GM23338 (cell line): ENCODE measurements around the gene RNF40.

Experiments used
- CTCF ChIP-seq, 2 experiments: fragments of 200-600 bp in 1 of 2; sonication (generic) in 1 of 2; conservative IDR thresholded peaks; 2 replicates each; pipeline versions ENCODE4 v1.5.1 to v1.6.1; 2016 to 2017; ENCODE audit warnings: antibody characterized with exemption in 2 of 2, low read depth in 2 of 2, mild to moderate bottlenecking in 2 of 2, moderate library complexity in 1 of 2
- EZH2 ChIP-seq: fragments of 200-600 bp; sonication (generic); IDR thresholded peaks from one replicate; pipeline ENCODE4 v1.8.0; 2017; ENCODE audit warnings: antibody characterized with exemption, mild to moderate bottlenecking, low read depth; ENCODE audit not compliant: unreplicated experiment
- EZH2phosphoT487 ChIP-seq: fragments of 200-600 bp; sonication (generic); IDR thresholded peaks from one replicate; pipeline ENCODE4 v1.8.1; 2018; ENCODE audit warnings: antibody characterized with exemption; ENCODE audit not compliant: unreplicated experiment
- POLR2AphosphoS5 ChIP-seq: IDR thresholded peaks from 2 replicates; pipeline ENCODE4 v1.6.1; 2016; ENCODE audit warnings: antibody characterized with exemption, low read depth
- ZNF331 ChIP-seq: fragments of 250-450 bp; sonication (Bioruptor Pico); IDR thresholded peaks from 2 replicates; pipeline ENCODE4 v1.5.0; 2020; ENCODE audit warnings: low read depth, mild to moderate bottlenecking, moderate library complexity

GRCh38 chr16:30747331-30747730 lies 14.8 kb upstream of the RNF40 start:
- no peak for TF ChIP-seq CTCF (conservative IDR thresholded peaks at IDR 0.05; ENCODE audit: low read depth in 2 of 2)
- TF ChIP-seq EZH2: no peak
- TF ChIP-seq EZH2phosphoT487: no peak
- TF ChIP-seq POLR2AphosphoS5: no peak
- TF ChIP-seq ZNF331 (CRISPR knock-in tag): no peak
